ENCODE data around the gene MYO3B. TPM values are rescaled to one million over a fixed set of nuclear protein-coding genes. Genes with fewer than 3 reads are reported as not detected.
"Not testable (repeated sequence)": the region's sequence is repeated elsewhere in the genome, so short reads cannot be mapped to it uniquely, and the experiment has no call there.

Gene MYO3B
- total and polyA plus RNA-seq, 7 experiments from 2014 or later: 0.66 to 0.82 TPM; not detected in 5

DNA sequence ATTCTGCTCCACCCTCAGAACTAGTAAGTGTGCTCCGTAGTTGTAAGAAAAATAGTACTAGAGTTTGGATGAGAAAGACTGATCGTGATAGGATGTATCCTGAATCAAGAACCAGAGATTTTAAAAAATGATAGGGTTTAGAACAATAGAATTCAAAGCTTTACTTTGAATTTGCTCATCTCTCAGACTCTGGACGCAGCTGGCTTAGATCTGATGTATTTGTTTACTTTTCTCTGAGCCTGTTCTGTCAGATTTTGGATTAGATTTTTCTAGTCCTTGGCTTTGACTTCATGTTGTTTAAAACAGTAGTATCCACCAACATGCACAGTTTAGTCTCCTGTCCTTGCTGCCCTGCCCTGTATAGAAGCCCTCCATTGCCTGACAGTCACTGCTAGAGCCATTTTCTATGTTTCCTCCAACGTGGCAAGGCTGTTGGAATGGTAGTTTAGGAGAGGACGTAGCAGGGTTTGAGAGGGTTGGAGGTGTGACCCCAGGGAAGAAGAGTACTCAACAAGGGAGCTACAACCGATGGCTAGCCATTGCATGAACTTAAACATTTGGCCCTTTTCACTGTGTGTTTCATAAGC, 92.4 kb downstream of the MYO3B start:
- ChIA-PET CTCF (no interaction called here), POLR2A (no interaction called here)
- H3K27me3 Mint-ChIP-seq: peaks cover 11 to 27% (median 16%) of the 10 kb centered on the region in 5 donors
- H3K27me3 ChIP-seq (ENCODE audit: control insufficient read depth in 2 of 2, insufficient read depth in 2 of 2, low read length in 2 of 2): no peaks in the 10 kb centered on the region
- H3K9me3 Mint-ChIP-seq: no peaks in the 10 kb centered on the region
- no peak for ATAC-seq
- no peaks in the 10 kb centered on the region for H3K36me3 Mint-ChIP-seq
- DNase-seq: no peak
- intact Hi-C loops (cut with micrococcal nuclease): no loop called here
- H3K4me1 ChIP-seq (ENCODE audit: control insufficient read depth in 2 of 2, insufficient read depth in 2 of 2, low read length in 2 of 2): no peaks in the 10 kb centered on the region
- no peak overlapping the region for H3K27ac ChIP-seq (ENCODE audit: low read depth, low read length)
- no peaks in the 10 kb centered on the region for H3K4me1 Mint-ChIP-seq
- H3K4me3 Mint-ChIP-seq: no peak overlapping the region
- no peaks in the 10 kb centered on the region for H3K9me3 ChIP-seq (ENCODE audit: control insufficient read depth in 2 of 3, low read length in 3 of 3)
- H3K36me3 ChIP-seq (ENCODE audit: control insufficient read depth in 2 of 3, insufficient read depth in 3 of 3, low read length in 3 of 3): no peaks in the 10 kb centered on the region
- H3K4me3 ChIP-seq (ENCODE audit: low read length): no peak overlapping the region
- H3K27ac Mint-ChIP-seq: no peak overlapping the region

DNA sequence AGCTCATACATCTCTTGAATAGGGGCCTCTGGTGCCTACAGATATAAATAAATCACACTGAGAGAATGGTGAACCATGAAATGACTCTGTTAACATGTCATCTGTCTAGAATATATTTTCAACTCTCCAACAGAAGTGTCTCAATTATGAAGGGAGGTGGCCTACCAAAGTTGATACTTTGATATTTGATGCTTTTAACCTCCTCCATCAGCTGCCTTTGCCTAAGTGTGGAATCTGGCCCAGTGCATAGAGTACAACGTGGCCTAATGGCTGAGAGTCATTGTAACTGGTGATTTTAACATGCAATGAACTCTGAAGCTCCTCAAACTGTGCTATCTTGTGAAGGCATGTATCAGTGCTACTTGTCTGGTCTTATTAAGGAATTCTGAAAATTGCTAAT, 93.4 kb downstream of the MYO3B start:
- no peaks in the 10 kb centered on the region for H3K4me1 ChIP-seq (ENCODE audit: control insufficient read depth in 2 of 2, insufficient read depth in 2 of 2, low read length in 2 of 2)
- no peaks in the 10 kb centered on the region for H3K36me3 Mint-ChIP-seq
- ATAC-seq (no peak), DNase-seq (no peak)
- H3K4me3 ChIP-seq (ENCODE audit: low read length): no peak overlapping the region
- no peak overlapping the region for H3K27ac Mint-ChIP-seq
- H3K4me1 Mint-ChIP-seq: no peaks in the 10 kb centered on the region
- H3K27me3 ChIP-seq (ENCODE audit: control insufficient read depth in 2 of 2, insufficient read depth in 2 of 2, low read length in 2 of 2): no peaks in the 10 kb centered on the region
- no peaks in the 10 kb centered on the region for H3K36me3 ChIP-seq (ENCODE audit: control insufficient read depth in 2 of 3, insufficient read depth in 3 of 3, low read length in 3 of 3)
- ChIA-PET CTCF (no interaction called here), POLR2A (no interaction called here)
- H3K4me3 Mint-ChIP-seq: no peak overlapping the region
- peaks cover 11 to 31% (median 16%) of the 10 kb centered on the region in 5 donors for H3K27me3 Mint-ChIP-seq
- intact Hi-C loops (cut with micrococcal nuclease): no loop called here
- H3K27ac ChIP-seq (ENCODE audit: low read depth, low read length): no peak overlapping the region
- no peaks in the 10 kb centered on the region for H3K9me3 Mint-ChIP-seq
- H3K9me3 ChIP-seq (ENCODE audit: control insufficient read depth in 2 of 3, low read length in 3 of 3): no peaks in the 10 kb centered on the region

GRCh38 chr2:170276056-170276455, 98.1 kb downstream of the MYO3B start:
- ChIA-PET POLR2A (no interaction called here), CTCF (no interaction called here)
- H3K27ac Mint-ChIP-seq: no peak overlapping the region
- Histone ChIP-seq H3K27me3 (ENCODE audit: control insufficient read depth in 2 of 2, insufficient read depth in 2 of 2, low read length in 2 of 2) (no peaks in the 10 kb centered on the region), H3K36me3 (ENCODE audit: control insufficient read depth in 2 of 3, insufficient read depth in 3 of 3, low read length in 3 of 3) (no peaks in the 10 kb centered on the region), H3K9me3 (ENCODE audit: control insufficient read depth in 2 of 3, low read length in 3 of 3) (no peaks in the 10 kb centered on the region), H3K4me1 (ENCODE audit: control insufficient read depth in 2 of 2, insufficient read depth in 2 of 2, low read length in 2 of 2) (no peaks in the 10 kb centered on the region), H3K4me3 (ENCODE audit: low read length) (no peak overlapping the region), H3K27ac (ENCODE audit: low read depth, low read length) (no peak overlapping the region)
- no peak overlapping the region for H3K4me3 Mint-ChIP-seq
- peaks cover 8 to 34% (median 13%) of the 10 kb centered on the region in 5 donors for H3K27me3 Mint-ChIP-seq
- H3K36me3 Mint-ChIP-seq: no peaks in the 10 kb centered on the region
- no peak for DNase-seq
- ATAC-seq: no peak
- no peaks in the 10 kb centered on the region for H3K4me1 Mint-ChIP-seq
- intact Hi-C loops (cut with micrococcal nuclease): no loop called here
- H3K9me3 Mint-ChIP-seq: peaks cover 0 to 2% (median 0%) of the 10 kb centered on the region in 11 donors

DNA sequence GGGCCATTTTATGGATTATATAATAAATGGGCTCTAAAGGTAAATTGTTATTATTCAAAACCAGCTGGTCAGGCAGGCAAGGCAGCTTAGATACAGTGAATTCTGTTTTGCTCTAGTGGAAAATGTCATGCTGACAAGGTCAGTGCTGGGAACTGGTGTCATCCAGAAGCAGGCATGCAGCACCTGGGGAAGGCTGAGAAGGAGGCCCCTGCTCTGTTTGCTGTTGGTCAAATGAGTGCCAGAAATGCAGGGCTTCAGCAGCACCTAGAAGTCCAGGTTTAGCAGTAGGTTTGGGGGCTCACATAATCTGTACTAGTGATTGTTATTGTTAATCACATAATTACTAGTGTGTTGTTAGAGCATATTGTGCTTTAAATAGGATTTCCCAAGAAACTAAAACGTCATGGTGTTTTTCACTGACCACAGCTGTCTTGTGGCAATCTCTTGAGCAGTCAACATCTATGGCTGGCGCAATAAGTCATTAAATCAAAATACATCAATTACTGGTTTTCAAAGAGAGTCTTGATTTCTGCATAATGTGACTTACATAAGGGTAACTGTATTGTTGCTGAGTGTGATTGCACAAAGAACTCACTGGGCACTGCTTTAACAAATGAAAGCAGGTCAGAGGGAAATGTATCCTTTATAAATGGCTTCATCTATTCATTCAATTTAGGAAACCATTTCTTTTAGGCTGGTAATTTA, 99.1 kb downstream of the MYO3B start:
- Mint-ChIP-seq H3K4me3 (no peak overlapping the region), H3K9me3 (peaks cover 0 to 7% (median 0%) of the 10 kb centered on the region in 11 donors), H3K27ac (no peak overlapping the region), H3K36me3 (no peaks in the 10 kb centered on the region), H3K27me3 (peaks cover 15 to 44% (median 22%) of the 10 kb centered on the region in 5 donors), H3K4me1 (no peaks in the 10 kb centered on the region)
- Histone ChIP-seq H3K27ac (ENCODE audit: low read depth, low read length) (no peak overlapping the region), H3K9me3 (ENCODE audit: control insufficient read depth in 2 of 3, low read length in 3 of 3) (no peaks in the 10 kb centered on the region), H3K36me3 (ENCODE audit: control insufficient read depth in 2 of 3, insufficient read depth in 3 of 3, low read length in 3 of 3) (no peaks in the 10 kb centered on the region), H3K4me1 (ENCODE audit: control insufficient read depth in 2 of 2, insufficient read depth in 2 of 2, low read length in 2 of 2) (no peaks in the 10 kb centered on the region), H3K4me3 (ENCODE audit: low read length) (no peak overlapping the region), H3K27me3 (ENCODE audit: control insufficient read depth in 2 of 2, insufficient read depth in 2 of 2, low read length in 2 of 2) (no peaks in the 10 kb centered on the region)
- ATAC-seq: no peak
- ChIA-PET CTCF (no interaction called here), POLR2A (no interaction called here)
- DNase-seq: no peak
- intact Hi-C loops (cut with micrococcal nuclease): no loop called here

- DNase-seq (no peak), ATAC-seq (no peak)
- intact Hi-C loops (cut with micrococcal nuclease): no loop called here
- Histone ChIP-seq H3K4me3 (ENCODE audit: low read length) (no peak overlapping the region), H3K36me3 (ENCODE audit: control insufficient read depth in 2 of 3, insufficient read depth in 3 of 3, low read length in 3 of 3) (no peaks in the 10 kb centered on the region), H3K27me3 (ENCODE audit: control insufficient read depth in 2 of 2, insufficient read depth in 2 of 2, low read length in 2 of 2) (no peaks in the 10 kb centered on the region), H3K4me1 (ENCODE audit: control insufficient read depth in 2 of 2, insufficient read depth in 2 of 2, low read length in 2 of 2) (no peaks in the 10 kb centered on the region), H3K27ac (ENCODE audit: low read depth, low read length) (no peak overlapping the region), H3K9me3 (ENCODE audit: control insufficient read depth in 2 of 3, low read length in 3 of 3) (no peaks in the 10 kb centered on the region)
- POLR2A ChIA-PET: no interaction called here
- Mint-ChIP-seq H3K9me3 (peaks cover 0 to 7% (median 0%) of the 10 kb centered on the region in 11 donors), H3K27ac (no peak overlapping the region), H3K27me3 (peaks cover 16 to 46% (median 24%) of the 10 kb centered on the region in 5 donors), H3K4me3 (no peak overlapping the region), H3K4me1 (no peaks in the 10 kb centered on the region), H3K36me3 (no peaks in the 10 kb centered on the region)
- CTCF ChIA-PET: no interaction called here
Observed at GRCh38 chr2:170277951-170278350, 100.0 kb downstream of the MYO3B start.

DNA sequence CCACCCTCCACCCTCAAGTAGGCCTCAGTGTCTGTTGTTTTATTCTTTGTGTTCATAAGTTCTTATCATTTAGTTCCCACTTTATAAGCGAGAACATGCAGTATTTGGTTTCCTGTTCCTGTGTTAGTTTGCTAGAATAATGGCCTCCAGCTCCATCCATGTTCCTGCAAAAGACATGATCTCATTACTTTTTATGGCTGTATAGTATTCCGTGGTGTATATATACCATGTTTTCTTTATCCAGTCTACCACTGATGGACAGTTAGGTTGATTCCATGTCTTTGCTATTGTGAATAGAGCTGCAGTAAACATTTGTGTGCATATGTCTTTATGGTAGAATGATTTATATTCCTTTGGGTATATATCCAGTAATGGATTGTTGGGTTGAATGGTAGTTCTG, 101.7 kb downstream of the MYO3B start:
- not testable (repeated sequence) for H3K27ac Mint-ChIP-seq

DNA sequence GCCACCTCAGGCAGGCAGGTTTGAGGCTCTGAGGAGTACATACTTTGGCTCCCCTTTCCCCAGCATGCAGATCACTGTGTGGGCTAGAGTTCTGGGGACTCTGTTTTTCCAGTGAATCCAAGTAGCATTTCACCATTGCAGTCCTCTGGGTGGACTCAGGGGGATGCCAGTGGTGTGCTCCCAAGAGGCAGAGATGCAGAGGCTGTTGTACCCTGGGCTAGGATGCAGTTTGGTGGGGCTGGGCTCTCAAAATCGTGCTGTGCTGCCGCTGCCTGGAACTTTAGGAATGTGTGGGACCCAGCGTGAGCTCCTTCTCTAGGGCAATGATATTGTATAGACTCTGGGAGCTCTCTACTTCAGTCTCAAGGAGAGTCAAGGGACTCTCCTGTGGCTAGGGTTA, 104.9 kb downstream of the MYO3B start:
- Histone ChIP-seq H3K4me1 (ENCODE audit: control insufficient read depth in 2 of 2, insufficient read depth in 2 of 2, low read length in 2 of 2) (no peaks in the 10 kb centered on the region), H3K36me3 (ENCODE audit: control insufficient read depth in 2 of 3, insufficient read depth in 3 of 3, low read length in 3 of 3) (no peaks in the 10 kb centered on the region), H3K9me3 (ENCODE audit: control insufficient read depth in 2 of 3, low read length in 3 of 3) (no peaks in the 10 kb centered on the region), H3K4me3 (ENCODE audit: low read length) (no peak overlapping the region), H3K27ac (ENCODE audit: low read depth, low read length) (no peak overlapping the region), H3K27me3 (ENCODE audit: control insufficient read depth in 2 of 2, insufficient read depth in 2 of 2, low read length in 2 of 2) (no peaks in the 10 kb centered on the region)
- ChIA-PET POLR2A (no interaction called here), CTCF (no interaction called here)
- Mint-ChIP-seq H3K27me3 (peaks cover 27 to 58% (median 34%) of the 10 kb centered on the region in 5 donors), H3K4me3 (no peak overlapping the region), H3K36me3 (no peaks in the 10 kb centered on the region), H3K4me1 (no peaks in the 10 kb centered on the region), H3K27ac (no peak overlapping the region), H3K9me3 (peaks cover 0 to 7% (median 0%) of the 10 kb centered on the region in 11 donors)
- no peak for DNase-seq
- intact Hi-C loops (cut with micrococcal nuclease): no loop called here
- no peak for ATAC-seq

More for the DNA sequence above, 101.7 kb downstream of the MYO3B start:
- H3K9me3 ChIP-seq (ENCODE audit: control insufficient read depth in 2 of 3, low read length in 3 of 3); H3K4me1 ChIP-seq (ENCODE audit: control insufficient read depth in 2 of 2, insufficient read depth in 2 of 2, low read length in 2 of 2); CTCF ChIA-PET; H3K4me1 Mint-ChIP-seq; intact Hi-C loops (cut with micrococcal nuclease); H3K9me3 Mint-ChIP-seq; H3K27me3 ChIP-seq (ENCODE audit: control insufficient read depth in 2 of 2, insufficient read depth in 2 of 2, low read length in 2 of 2); ATAC-seq; H3K36me3 ChIP-seq (ENCODE audit: control insufficient read depth in 2 of 3, insufficient read depth in 3 of 3, low read length in 3 of 3); H3K4me3 ChIP-seq (ENCODE audit: low read length); DNase-seq; H3K27ac ChIP-seq (ENCODE audit: low read depth, low read length); POLR2A ChIA-PET; H3K4me3 Mint-ChIP-seq; H3K36me3 Mint-ChIP-seq: not testable (repeated sequence)
- peaks cover 12 to 52% (median 24%) of the 10 kb centered on the region in 5 donors for H3K27me3 Mint-ChIP-seq

All from naive thymus-derived CD4-positive, alpha-beta T cell (primary cell).